ENCODE data around the gene CTAGE6. TPM values are rescaled to one million over a fixed set of nuclear protein-coding genes. Genes with fewer than 3 reads are reported as not detected.
A peak's percentile ranks its signal among the peaks of the same experiment; 100 is the strongest.
"Not testable (repeated sequence)": the region's sequence is repeated elsewhere in the genome, so short reads cannot be mapped to it uniquely, and the experiment has no call there.

Gene CTAGE6
- total and polyA plus RNA-seq, 8 donors = 1.3 to 9.3 TPM; not detected in 6

DNA sequence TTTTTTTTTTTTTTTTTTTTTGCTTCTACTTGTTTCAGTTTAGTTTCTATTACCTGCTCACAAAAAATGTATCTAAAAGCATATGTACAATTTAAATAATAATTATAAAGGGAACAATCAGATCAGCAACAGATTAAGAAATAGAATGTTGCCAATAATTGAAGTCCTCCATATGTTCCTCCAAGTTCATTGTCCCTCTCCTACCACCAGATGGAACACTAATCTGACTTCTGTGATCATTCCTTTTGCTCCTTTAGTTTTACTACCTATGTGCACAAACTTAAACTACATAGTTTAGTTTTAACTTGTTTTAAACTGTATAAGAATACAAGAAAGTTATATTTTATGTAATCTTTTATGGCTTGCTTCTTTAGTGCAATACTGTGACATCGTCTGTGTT lies 5.6 kb upstream of the CTAGE6 start:
- H3K4me1 ChIP-seq; H3K9me3 ChIP-seq; H3K4me3 ChIP-seq; H3K27me3 ChIP-seq; DNase-seq; H3K36me3 ChIP-seq; H3K27ac ChIP-seq; intact Hi-C loops (cut with DNase I; ENCODE audit: low total_unique reads): not testable (repeated sequence)
- WGBS, 5 donors = no CpG with 5 or more reads among the region's 1 CpG

GRCh38 chr7:143745340-143745739 lies 12.2 kb downstream of the CTAGE6 start:
- H3K4me3 ChIP-seq; H3K27ac ChIP-seq; DNase-seq; H3K4me1 ChIP-seq; intact Hi-C loops (cut with DNase I; ENCODE audit: low total_unique reads); H3K36me3 ChIP-seq; H3K9me3 ChIP-seq; H3K27me3 ChIP-seq: not testable (repeated sequence)
- WGBS, 5 donors = 75 to 90% (median 86%) methylated on average over 1 to 2 of the region's 4 CpGs; no CpG with 5 or more reads in 2 of the 5 donors

DNA sequence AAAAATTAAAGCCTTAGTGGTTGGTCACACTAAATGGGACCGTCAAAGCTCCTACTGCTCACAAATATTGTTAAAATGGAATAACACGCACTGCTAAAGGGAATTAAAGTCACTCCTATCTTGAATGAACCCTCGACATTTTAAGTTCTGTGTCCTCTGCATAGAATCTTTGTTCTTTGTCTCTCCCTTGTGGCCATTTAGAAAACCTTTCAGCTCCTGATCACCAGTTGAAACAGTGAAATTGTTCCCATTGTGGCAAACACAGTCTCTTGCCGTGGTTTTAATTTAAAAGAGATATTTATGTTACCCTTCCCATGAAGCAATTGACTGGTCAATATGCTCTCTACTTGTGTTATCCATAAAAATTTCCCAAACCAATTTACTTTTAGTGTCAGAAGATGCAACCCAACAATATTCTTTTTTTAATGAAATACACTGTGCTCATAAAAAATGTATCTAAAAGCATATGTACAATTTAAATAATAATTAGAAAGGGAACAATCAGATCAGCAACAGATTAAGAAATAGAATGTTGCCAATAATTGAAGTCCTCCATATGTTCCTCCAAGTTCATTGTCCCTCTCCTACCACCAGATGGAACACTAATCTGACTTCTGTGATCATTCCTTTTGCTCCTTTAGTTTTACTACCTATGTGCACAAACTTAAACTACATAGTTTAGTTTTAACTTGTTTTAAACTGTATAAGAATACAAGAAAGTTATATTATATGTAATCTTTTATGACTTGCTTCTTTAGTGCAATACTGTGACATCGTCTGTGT lies 20.3 kb downstream of the CTAGE6 start:
- H3K27me3 ChIP-seq; H3K36me3 ChIP-seq; intact Hi-C loops (cut with DNase I; ENCODE audit: low total_unique reads); H3K27ac ChIP-seq; H3K4me3 ChIP-seq; H3K4me1 ChIP-seq; H3K9me3 ChIP-seq: not testable (repeated sequence)
- peak in 1 of 2 donors; percentile 76 for DNase-seq
- TF ChIP-seq, protein P1, sequence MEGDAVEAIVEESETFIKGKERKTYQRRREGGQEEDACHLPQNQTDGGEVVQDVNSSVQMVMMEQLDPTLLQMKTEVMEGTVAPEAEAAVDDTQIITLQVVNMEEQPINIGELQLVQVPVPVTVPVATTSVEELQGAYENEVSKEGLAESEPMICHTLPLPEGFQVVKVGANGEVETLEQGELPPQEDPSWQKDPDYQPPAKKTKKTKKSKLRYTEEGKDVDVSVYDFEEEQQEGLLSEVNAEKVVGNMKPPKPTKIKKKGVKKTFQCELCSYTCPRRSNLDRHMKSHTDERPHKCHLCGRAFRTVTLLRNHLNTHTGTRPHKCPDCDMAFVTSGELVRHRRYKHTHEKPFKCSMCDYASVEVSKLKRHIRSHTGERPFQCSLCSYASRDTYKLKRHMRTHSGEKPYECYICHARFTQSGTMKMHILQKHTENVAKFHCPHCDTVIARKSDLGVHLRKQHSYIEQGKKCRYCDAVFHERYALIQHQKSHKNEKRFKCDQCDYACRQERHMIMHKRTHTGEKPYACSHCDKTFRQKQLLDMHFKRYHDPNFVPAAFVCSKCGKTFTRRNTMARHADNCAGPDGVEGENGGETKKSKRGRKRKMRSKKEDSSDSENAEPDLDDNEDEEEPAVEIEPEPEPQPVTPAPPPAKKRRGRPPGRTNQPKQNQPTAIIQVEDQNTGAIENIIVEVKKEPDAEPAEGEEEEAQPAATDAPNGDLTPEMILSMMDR (IDR thresholded peaks at IDR 0.05) = peak in 5 of 7 experiments; percentile 39 to 61 (median 45)
- 16 to 24% (median 18%) methylated on average over 5 of the region's 5 CpGs for WGBS, 5 donors

GRCh38 chr7:143735962-143736361 lies 21.5 kb downstream of the CTAGE6 start:
- Histone ChIP-seq H3K9me3 (no peaks in the 10 kb centered on the region), H3K4me3 (no peak overlapping the region), H3K36me3 (no peaks in the 10 kb centered on the region), H3K27me3 (no peaks in the 10 kb centered on the region), H3K27ac (no peak overlapping the region), H3K4me1 (peaks cover 0 to 5% (median 0%) of the 10 kb centered on the region in 4 donors)
- WGBS, 5 donors = 93 to 94% (median 94%) methylated on average over 4 of the region's 4 CpGs
- no peak for TF ChIP-seq POLR2AphosphoS5 (IDR thresholded peaks at IDR 0.05)
- TF ChIP-seq EP300 (IDR thresholded peaks at IDR 0.05) = no peak
- TF ChIP-seq POLR2A (IDR thresholded peaks at IDR 0.05) = no peak
- TF ChIP-seq, protein P1 (IDR thresholded peaks at IDR 0.05) = no peak
- DNase-seq = no peak
- intact Hi-C loops (cut with DNase I; ENCODE audit: low total_unique reads) = no loop called here

DNA sequence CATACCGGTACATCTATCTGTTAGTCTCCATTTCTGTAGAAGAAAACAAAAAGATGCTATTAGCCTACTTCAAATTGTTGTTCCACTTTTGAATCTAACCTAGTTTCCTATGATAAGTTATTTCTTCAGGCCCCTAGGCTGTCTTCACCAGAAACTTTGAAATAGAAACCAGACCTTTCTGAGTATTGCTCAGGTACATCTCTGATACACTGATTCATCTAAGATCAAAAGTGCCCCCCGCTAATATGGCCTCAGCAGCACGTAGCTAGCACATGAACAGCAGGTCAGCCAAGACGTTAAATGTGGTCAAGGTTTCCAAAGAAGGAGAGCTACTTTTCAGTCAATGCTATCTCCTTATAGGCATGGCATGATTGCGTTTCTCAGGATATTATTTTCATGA lies 23.6 kb downstream of the CTAGE6 start:
- Histone ChIP-seq H3K9me3 (no peaks in the 10 kb centered on the region), H3K4me1 (peaks cover 0 to 5% (median 0%) of the 10 kb centered on the region in 4 donors), H3K4me3 (no peak overlapping the region), H3K27me3 (no peaks in the 10 kb centered on the region), H3K36me3 (no peaks in the 10 kb centered on the region), H3K27ac (no peak overlapping the region)
- DNase-seq = no peak
- 90 to 93% (median 92%) methylated on average over 5 of the region's 5 CpGs for WGBS, 5 donors
- TF ChIP-seq POLR2AphosphoS5 (IDR thresholded peaks at IDR 0.05) (no peak), POLR2A (IDR thresholded peaks at IDR 0.05) (no peak), EP300 (IDR thresholded peaks at IDR 0.05) (no peak)
- TF ChIP-seq, protein P1 (IDR thresholded peaks at IDR 0.05) = no peak
- intact Hi-C loops (cut with DNase I; ENCODE audit: low total_unique reads) = no loop called here
